GM10847 (cell line): Measurements from ENCODE around the gene ERC2.

Experiments
- POLR2A ChIP-seq: IDR thresholded peaks from 2 replicates; pipeline ENCODE4 v1.6.1; 2011; ENCODE audit not compliant: insufficient read length; ENCODE audit errors: extremely low read depth

The ERC2 gene

DNA sequence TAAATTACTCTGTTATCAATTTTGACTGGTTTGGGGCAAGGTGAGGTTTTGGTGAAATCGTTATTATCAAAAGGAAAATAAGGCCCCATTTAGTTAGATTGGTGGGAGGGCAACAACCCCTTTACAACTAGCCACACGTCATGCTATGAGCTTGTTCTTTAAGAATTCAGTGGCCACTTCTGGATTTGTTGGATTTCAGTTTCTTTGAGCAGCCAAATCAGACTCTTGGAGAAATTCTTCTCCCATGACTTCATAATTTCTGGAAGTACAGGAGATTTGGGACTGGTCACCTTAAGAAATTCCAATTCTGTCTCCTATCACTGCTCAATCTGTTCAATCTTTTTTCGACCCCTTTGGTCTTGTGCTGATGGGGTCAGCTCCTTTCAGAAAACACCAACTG lies 966.4 kb downstream of the ERC2 start:
- TF ChIP-seq POLR2A, result no peak

- no peak for TF ChIP-seq POLR2A
Observed at GRCh38 chr3:55500555-55501330, 967.5 kb downstream of the ERC2 start.

GRCh38 chr3:55498520-55498919 lies 969.7 kb downstream of the ERC2 start:
- no peak for TF ChIP-seq POLR2A

DNA sequence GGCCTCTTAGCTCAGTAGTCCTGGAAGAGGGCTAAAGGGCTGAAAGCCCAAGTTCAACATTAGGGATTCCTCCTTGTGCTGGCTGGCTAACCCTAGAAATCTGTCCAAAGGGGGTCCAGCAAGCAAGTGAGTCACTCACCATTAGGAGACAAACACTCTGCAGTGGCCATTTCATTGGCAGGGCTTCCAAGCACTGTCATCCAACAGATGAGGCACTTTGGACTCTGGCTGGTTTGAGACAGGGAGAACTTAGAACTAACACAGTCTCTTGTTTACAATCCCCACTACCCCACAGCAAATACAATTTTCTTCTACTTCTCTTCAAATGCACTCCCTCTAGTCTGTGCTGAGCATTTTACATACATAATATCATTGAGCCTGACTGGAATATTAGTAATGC lies 971.0 kb downstream of the ERC2 start:
- TF ChIP-seq POLR2A, result no peak

GRCh38 chr3:55494976-55495375 lies 973.3 kb downstream of the ERC2 start:
- TF ChIP-seq POLR2A, result no peak

GRCh38 chr3:55492976-55493375 lies 975.3 kb downstream of the ERC2 start:
- TF ChIP-seq POLR2A, result no peak

- no peak for TF ChIP-seq POLR2A
Observed at GRCh38 chr3:55491296-55491816, 976.9 kb downstream of the ERC2 start.

- TF ChIP-seq POLR2A, result no peak
Observed at GRCh38 chr3:55490276-55490913, 977.9 kb downstream of the ERC2 start.

DNA sequence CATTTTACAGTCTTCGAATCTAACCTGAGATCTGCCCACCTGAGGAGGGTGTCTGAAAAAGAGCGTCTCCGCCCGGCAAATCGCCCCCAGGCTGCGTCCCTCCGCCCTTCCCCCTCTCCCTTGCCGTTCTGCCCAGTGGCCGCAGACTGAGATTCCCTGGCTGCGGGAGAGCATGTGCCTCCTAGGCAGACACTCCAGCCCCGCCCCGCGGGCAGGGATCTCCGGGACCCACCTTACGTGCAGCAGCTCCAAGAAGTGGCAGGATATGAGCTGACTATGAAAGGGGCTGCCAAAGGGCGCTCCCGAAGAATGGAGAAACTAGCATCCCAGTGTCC lies 978.5 kb downstream of the ERC2 start:
- no peak for TF ChIP-seq POLR2A

DNA sequence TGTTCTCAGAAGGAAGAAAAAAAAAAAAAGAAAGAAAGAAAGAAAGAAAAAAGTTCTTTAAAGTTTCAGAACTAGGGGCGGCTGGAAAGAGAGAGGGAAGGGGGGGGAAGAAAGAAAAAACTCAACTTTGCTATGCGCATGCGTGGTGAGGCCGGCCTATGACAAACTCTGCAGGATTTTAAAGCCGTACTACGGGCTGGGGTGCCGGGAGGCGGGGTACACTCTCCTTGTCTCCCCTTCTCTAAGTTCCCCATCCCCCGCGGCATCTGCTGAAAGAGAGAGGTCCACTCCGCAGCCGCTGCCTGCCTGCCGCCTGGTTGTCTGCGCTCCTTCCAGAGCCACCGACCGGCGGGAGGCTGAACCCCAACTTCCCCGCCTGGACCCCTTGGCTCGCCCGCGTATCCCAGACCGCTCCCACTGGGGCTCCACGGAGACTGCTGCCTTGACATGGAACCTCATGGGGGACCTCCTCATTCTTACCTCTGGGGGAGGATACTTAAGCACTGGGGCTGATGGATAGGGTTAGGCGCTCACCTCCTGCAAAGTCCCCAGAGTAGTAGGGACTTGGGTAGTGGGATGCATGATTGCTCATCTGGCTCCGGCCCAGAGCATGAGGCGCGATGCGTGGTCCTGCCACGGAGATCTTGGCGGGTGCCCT lies 979.7 kb downstream of the ERC2 start:
- no peak for TF ChIP-seq POLR2A

DNA sequence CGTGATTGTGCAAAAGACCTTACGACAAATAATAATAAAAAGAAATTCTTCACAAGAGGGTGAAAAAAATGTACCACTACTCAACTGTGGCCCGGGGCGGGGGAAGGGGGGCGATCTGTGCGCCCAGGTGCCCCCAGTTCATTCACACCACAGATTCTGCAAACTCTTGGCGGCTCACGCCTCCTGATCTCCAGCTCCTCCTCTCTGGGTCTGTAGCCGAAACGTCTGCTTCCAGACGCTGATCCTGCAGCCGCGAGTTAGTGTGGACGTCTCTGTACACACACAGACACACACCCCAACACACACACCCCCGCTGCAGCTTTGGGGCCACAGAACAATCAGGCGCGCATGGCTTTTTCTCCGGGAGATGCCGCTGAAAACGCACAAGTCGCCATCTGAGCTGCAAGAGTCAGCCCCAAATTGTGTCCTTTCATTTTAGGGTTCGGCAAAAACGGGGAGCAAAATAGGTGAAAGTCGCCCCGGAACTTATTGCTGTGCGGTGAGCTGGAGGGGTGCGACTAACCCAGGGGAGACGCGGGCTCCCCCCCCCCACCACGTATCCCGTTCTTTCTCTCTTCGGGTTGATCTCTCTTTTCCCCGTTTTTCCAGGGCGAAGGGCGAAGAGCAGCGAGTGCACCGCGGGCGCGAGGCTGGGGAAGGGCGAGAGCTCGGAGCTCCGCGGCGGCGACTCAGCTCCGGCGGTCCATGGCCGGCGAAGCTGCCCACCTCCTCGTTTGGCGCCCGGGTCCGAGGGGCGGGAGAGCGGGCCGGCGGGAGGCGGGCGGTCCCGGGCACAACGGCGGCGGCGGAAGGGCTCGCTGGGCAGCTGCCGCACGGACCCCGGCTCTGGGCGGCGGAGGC lies 980.7 kb downstream of the ERC2 start:
- TF ChIP-seq POLR2A, result no peak

GRCh38 chr3:55486857-55487380 lies 981.3 kb downstream of the ERC2 start, which contains the start of gene WNT5A:
WNT5A (minus strand) TSS chr3:55487306; CDS start chr3:55486985, 321 bp downstream.
- TF ChIP-seq POLR2A, result no peak

DNA sequence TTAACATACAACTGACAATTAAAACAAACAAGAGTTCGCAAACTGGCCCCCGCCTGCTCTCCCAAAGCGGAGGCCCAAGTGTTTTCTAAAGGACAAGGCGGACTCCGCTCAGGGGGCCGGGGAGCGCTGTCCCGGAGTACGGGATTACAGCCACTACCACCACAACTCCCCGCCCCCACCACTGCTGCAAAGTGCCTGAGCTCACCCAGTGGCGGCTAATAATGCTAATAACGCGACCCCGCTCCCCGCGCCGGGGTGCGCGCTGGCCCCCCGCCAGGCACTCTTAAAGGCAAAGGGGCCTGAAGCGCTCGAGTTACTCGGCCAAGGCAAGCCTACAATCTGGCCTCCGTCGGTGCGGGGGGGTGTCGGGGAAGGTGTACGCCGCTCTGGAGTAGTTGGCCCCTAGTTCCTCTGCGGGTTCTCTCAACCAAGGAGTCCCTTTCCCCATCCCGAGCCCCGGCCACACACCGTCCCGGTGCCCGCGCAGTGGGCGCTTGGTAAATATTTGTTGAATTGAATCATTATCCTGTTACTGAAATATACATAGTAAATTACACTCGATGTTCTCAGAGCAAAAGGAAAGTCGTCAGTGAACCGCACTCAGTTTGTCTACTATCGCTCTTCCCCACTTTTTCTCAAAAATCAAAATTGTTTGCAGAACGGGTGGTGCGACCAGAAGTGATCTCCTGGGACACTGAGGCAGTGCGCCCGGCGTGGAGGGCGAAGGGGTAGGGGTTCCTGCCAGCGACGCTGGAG lies 982.0 kb downstream of the ERC2 start:
- TF ChIP-seq POLR2A, result no peak
